Astrocyte (in vitro differentiated cells and primary cell): ENCODE results near the gene MACO1. TPM values are rescaled to one million over a fixed set of nuclear protein-coding genes. Genes with fewer than 3 reads are reported as not detected.
A peak's percentile ranks its signal among the peaks of the same experiment; 100 is the strongest.

Experiments
- DNase-seq: peaks from one replicate; pipeline ENCODE4 v3.0.0-alpha.2; 2010; ENCODE audit warnings: low read depth
- FAIRE-seq: peaks from 2 replicates; lab custom pipeline; 2011; peaks lifted over from hg19 to GRCh38; lab: Jason Lieb, UNC
- H2AFZ ChIP-seq: 2 replicates; pipeline ENCODE4 v1.6.0; 2012; ENCODE audit warnings: low read depth, low read length, inconsistent platforms
- H3K27ac ChIP-seq: 2 replicates; pipeline ENCODE4 v1.5.1; 2011; ENCODE audit warnings: low read depth, low read length, inconsistent platforms
- H3K27me3 ChIP-seq: 2 replicates; pipeline ENCODE4 v1.6.0; 2011; ENCODE audit warnings: low read length, inconsistent platforms; ENCODE audit not compliant: insufficient read depth
- H3K36me3 ChIP-seq: 2 replicates; pipeline ENCODE4 v1.5.1; 2011; ENCODE audit warnings: low read length, inconsistent platforms; ENCODE audit not compliant: insufficient read depth
- H3K4me1 ChIP-seq: 2 replicates; pipeline ENCODE4 v1.5.1; 2011; ENCODE audit warnings: low read length, inconsistent platforms; ENCODE audit not compliant: insufficient read depth
- H3K4me2 ChIP-seq: 2 replicates; pipeline ENCODE4 v1.6.0; 2012; ENCODE audit warnings: low read length, inconsistent platforms
- H3K4me3 ChIP-seq: 2 replicates; pipeline ENCODE4 v1.5.1; 2011; ENCODE audit warnings: low read depth, mild to moderate bottlenecking, low read length, inconsistent platforms; ENCODE audit not compliant: insufficient read depth
- H3K79me2 ChIP-seq: 2 replicates; pipeline ENCODE4 v1.6.0; 2012; ENCODE audit warnings: mild to moderate bottlenecking, low read length, inconsistent platforms; ENCODE audit not compliant: insufficient read depth
- H3K9ac ChIP-seq: 2 replicates; pipeline ENCODE4 v1.6.0; 2012; ENCODE audit warnings: mild to moderate bottlenecking, low read length, inconsistent platforms
- H3K9me3 ChIP-seq: 2 replicates; pipeline ENCODE4 v1.5.1; 2012; ENCODE audit warnings: low read depth, mild to moderate bottlenecking, low read length, inconsistent platforms; ENCODE audit not compliant: insufficient read depth
- H4K20me1 ChIP-seq: 2 replicates; pipeline ENCODE4 v1.6.0; 2012; ENCODE audit warnings: low read length, inconsistent platforms; ENCODE audit not compliant: insufficient read depth
- H3K27ac Mint-ChIP-seq: one replicate; pipeline ENCODE4 v1.8.0; 2021; ENCODE audit warnings: mild to moderate bottlenecking, mixed read lengths; ENCODE audit not compliant: unreplicated experiment
- H3K27me3 Mint-ChIP-seq: one replicate; pipeline ENCODE4 v1.8.0; 2021; ENCODE audit warnings: low read depth, mixed read lengths; ENCODE audit not compliant: unreplicated experiment
- H3K36me3 Mint-ChIP-seq: one replicate; pipeline ENCODE4 v1.8.0; 2021; ENCODE audit warnings: low read depth, mixed read lengths; ENCODE audit not compliant: unreplicated experiment
- H3K4me1 Mint-ChIP-seq: one replicate; pipeline ENCODE4 v1.8.0; 2021; ENCODE audit warnings: low read depth, mixed read lengths; ENCODE audit not compliant: unreplicated experiment
- H3K4me3 Mint-ChIP-seq: one replicate; pipeline ENCODE4 v1.8.0; 2021; ENCODE audit warnings: mild to moderate bottlenecking, moderate library complexity, mixed read lengths; ENCODE audit not compliant: unreplicated experiment
- H3K9me3 Mint-ChIP-seq: one replicate; pipeline ENCODE4 v1.8.0; 2021; ENCODE audit warnings: mild to moderate bottlenecking, mixed read lengths; ENCODE audit not compliant: unreplicated experiment
- EZH2 ChIP-seq: IDR thresholded peaks from 2 replicates; pipeline ENCODE4 v1.6.1; 2012; ENCODE audit warnings: mild to moderate bottlenecking, low read length, inconsistent platforms; ENCODE audit not compliant: insufficient read depth
- total RNA-seq: library from RNA; stranded (reverse); gene quantifications from 2 replicates; pipeline ENCODE4 v1.2.1, GENCODE V29; 2021
- TF ChIP-seq, protein P1 (sequence below): IDR thresholded peaks from 2 replicates; pipeline ENCODE4 v1.5.1; 2011; ENCODE audit warnings: low read depth, mild to moderate bottlenecking, inconsistent platforms, low read length, moderate library complexity; ENCODE audit not compliant: insufficient read depth

Gene MACO1
- total RNA-seq, 1 donor from 2014 or later = 31.8 TPM

- peaks cover 16% of the 10 kb centered on the region for H3K27me3 Mint-ChIP-seq
- peaks cover 27% of the 10 kb centered on the region for H4K20me1 ChIP-seq
- H3K9ac ChIP-seq = peak overlapping the region; percentile 78
- peak overlapping the region; percentile 78 for H3K4me3 Mint-ChIP-seq
- peak overlapping the region; percentile 89 for H3K4me2 ChIP-seq
- peaks cover 14% of the 10 kb centered on the region for H3K4me1 ChIP-seq
- peaks cover 14% of the 10 kb centered on the region for H3K79me2 ChIP-seq
- no peak for DNase-seq
- no peaks in the 10 kb centered on the region for H3K9me3 ChIP-seq
- H2AFZ ChIP-seq = peak overlapping the region; percentile 75
- H3K36me3 Mint-ChIP-seq = no peaks in the 10 kb centered on the region
- H3K27ac Mint-ChIP-seq = no peak overlapping the region
- peaks cover under 1% of the 10 kb centered on the region for H3K4me1 Mint-ChIP-seq
- no peaks in the 10 kb centered on the region for H3K27me3 ChIP-seq
- H3K36me3 ChIP-seq = no peaks in the 10 kb centered on the region
- FAIRE-seq = no peak
- TF ChIP-seq EZH2 = no peak
- TF ChIP-seq, protein P1, sequence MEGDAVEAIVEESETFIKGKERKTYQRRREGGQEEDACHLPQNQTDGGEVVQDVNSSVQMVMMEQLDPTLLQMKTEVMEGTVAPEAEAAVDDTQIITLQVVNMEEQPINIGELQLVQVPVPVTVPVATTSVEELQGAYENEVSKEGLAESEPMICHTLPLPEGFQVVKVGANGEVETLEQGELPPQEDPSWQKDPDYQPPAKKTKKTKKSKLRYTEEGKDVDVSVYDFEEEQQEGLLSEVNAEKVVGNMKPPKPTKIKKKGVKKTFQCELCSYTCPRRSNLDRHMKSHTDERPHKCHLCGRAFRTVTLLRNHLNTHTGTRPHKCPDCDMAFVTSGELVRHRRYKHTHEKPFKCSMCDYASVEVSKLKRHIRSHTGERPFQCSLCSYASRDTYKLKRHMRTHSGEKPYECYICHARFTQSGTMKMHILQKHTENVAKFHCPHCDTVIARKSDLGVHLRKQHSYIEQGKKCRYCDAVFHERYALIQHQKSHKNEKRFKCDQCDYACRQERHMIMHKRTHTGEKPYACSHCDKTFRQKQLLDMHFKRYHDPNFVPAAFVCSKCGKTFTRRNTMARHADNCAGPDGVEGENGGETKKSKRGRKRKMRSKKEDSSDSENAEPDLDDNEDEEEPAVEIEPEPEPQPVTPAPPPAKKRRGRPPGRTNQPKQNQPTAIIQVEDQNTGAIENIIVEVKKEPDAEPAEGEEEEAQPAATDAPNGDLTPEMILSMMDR = no peak
- H3K9me3 Mint-ChIP-seq = no peaks in the 10 kb centered on the region
- H3K4me3 ChIP-seq = peak overlapping the region; percentile 63
- no peak overlapping the region for H3K27ac ChIP-seq
Observed at GRCh38 chr1:25544243-25544764, 113.6 kb downstream of the MACO1 start.

GRCh38 chr1:25544819-25545218 is 114.1 kb downstream of the MACO1 start:
- Histone ChIP-seq H4K20me1 (peaks cover 27% of the 10 kb centered on the region), H3K4me2 (peak overlapping the region; percentile 89), H3K4me1 (peaks cover 20% of the 10 kb centered on the region), H3K36me3 (no peaks in the 10 kb centered on the region), H3K9me3 (no peaks in the 10 kb centered on the region), H2AFZ (no peak overlapping the region), H3K9ac (peak overlapping the region; percentile 78), H3K4me3 (no peak overlapping the region), H3K27me3 (no peaks in the 10 kb centered on the region), H3K79me2 (peaks cover 14% of the 10 kb centered on the region), H3K27ac (no peak overlapping the region)
- no peaks in the 10 kb centered on the region for H3K9me3 Mint-ChIP-seq
- no peak for DNase-seq
- no peaks in the 10 kb centered on the region for H3K36me3 Mint-ChIP-seq
- no peak for FAIRE-seq
- peaks cover 6% of the 10 kb centered on the region for H3K4me1 Mint-ChIP-seq
- no peak overlapping the region for H3K27ac Mint-ChIP-seq
- peaks cover 14% of the 10 kb centered on the region for H3K27me3 Mint-ChIP-seq
- TF ChIP-seq, protein P1 = no peak
- TF ChIP-seq EZH2 = no peak
- H3K4me3 Mint-ChIP-seq = peak overlapping the region; percentile 78

- Histone ChIP-seq H3K9me3 (no peaks in the 10 kb centered on the region), H2AFZ (no peak overlapping the region), H3K4me2 (no peak overlapping the region), H3K79me2 (peaks cover 16% of the 10 kb centered on the region), H3K4me1 (peaks cover 29% of the 10 kb centered on the region), H3K9ac (no peak overlapping the region), H3K27ac (no peak overlapping the region), H3K27me3 (no peaks in the 10 kb centered on the region), H4K20me1 (peaks cover 34% of the 10 kb centered on the region), H3K36me3 (no peaks in the 10 kb centered on the region), H3K4me3 (no peak overlapping the region)
- no peaks in the 10 kb centered on the region for H3K36me3 Mint-ChIP-seq
- DNase-seq (no peak), FAIRE-seq (no peak)
- no peak overlapping the region for H3K4me3 Mint-ChIP-seq
- peaks cover 14% of the 10 kb centered on the region for H3K4me1 Mint-ChIP-seq
- H3K27me3 Mint-ChIP-seq = peaks cover 11% of the 10 kb centered on the region
- no peak for TF ChIP-seq EZH2
- TF ChIP-seq, protein P1 = no peak
- H3K9me3 Mint-ChIP-seq = no peaks in the 10 kb centered on the region
- no peak overlapping the region for H3K27ac Mint-ChIP-seq
Observed at GRCh38 chr1:25545767-25546166, 115.1 kb downstream of the MACO1 start.
